Measurements from ENCODE around the gene TEAD1. TPM values are rescaled to one million over a fixed set of nuclear protein-coding genes. Genes with fewer than 3 reads are reported as not detected.

Gene TEAD1
- total RNA-seq, 2 experiments from 2014 or later = 0.25 to 0.83 TPM

DNA sequence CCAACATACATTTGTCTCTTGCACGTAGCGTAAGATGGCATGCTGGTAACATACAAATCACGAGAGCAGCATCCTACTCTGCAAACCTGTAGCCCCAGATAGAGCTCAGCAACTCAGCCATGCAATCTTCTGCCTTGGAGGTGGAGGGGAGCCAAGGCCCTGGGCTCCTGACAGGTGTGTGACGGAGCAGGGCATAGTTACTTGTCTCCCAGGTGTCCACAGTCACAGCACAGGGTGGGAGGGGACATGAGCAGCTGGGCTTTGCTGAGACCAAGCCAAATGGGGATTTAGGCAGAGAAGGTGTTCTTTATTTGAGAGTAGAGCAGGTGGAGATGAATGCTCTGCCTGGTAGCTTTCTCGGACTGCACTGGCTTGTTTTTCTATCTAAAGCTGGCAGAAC is 111.7 kb downstream of the TEAD1 start:
- TF ChIP-seq, protein P1, sequence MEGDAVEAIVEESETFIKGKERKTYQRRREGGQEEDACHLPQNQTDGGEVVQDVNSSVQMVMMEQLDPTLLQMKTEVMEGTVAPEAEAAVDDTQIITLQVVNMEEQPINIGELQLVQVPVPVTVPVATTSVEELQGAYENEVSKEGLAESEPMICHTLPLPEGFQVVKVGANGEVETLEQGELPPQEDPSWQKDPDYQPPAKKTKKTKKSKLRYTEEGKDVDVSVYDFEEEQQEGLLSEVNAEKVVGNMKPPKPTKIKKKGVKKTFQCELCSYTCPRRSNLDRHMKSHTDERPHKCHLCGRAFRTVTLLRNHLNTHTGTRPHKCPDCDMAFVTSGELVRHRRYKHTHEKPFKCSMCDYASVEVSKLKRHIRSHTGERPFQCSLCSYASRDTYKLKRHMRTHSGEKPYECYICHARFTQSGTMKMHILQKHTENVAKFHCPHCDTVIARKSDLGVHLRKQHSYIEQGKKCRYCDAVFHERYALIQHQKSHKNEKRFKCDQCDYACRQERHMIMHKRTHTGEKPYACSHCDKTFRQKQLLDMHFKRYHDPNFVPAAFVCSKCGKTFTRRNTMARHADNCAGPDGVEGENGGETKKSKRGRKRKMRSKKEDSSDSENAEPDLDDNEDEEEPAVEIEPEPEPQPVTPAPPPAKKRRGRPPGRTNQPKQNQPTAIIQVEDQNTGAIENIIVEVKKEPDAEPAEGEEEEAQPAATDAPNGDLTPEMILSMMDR (IDR thresholded peaks at IDR 0.05) = no peak
- ChIA-PET CTCF (no interaction called here), POLR2A (interaction anchor here (0.7 kb wide), 1 partner anchor 422 kb away, joined by 3 read pairs; no protein-coding TSS in a partner anchor)
- intact Hi-C loops (cut with micrococcal nuclease) = no loop called here
- no peaks in the 10 kb centered on the region for H3K9me3 Mint-ChIP-seq
- no peak overlapping the region for H3K27ac Mint-ChIP-seq
- no peaks in the 10 kb centered on the region for H3K36me3 Mint-ChIP-seq (ENCODE audit: low read depth)
- DNase-seq = no peak
- no peaks in the 10 kb centered on the region for H3K4me1 Mint-ChIP-seq (ENCODE audit: low read depth)
- H3K4me3 Mint-ChIP-seq = no peak overlapping the region
- no peak for ATAC-seq
- peaks cover 5% of the 10 kb centered on the region for H3K27me3 Mint-ChIP-seq

DNA sequence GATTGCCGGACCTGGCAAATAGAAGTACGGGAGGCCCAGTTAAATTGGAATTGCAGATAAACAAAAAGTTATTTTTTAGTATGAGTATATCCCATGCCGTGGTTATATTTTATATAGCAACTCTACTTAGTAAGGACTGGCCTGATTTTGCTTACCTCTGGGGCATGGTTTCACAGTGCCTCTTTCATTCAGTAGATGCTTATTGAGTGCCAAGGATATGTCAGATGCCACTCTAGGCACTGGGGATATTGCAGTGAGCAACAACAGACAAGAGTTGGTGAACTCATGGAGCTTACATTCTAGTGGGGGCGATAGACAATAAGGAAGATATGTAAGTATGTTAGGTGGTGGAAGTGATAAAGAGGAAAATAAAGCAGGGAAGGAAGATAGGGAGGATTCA is 112.2 kb downstream of the TEAD1 start:
- Mint-ChIP-seq H3K4me3 (no peak overlapping the region), H3K36me3 (ENCODE audit: low read depth) (no peaks in the 10 kb centered on the region), H3K27ac (no peak overlapping the region), H3K4me1 (ENCODE audit: low read depth) (no peaks in the 10 kb centered on the region), H3K9me3 (no peaks in the 10 kb centered on the region), H3K27me3 (peaks cover 4% of the 10 kb centered on the region)
- POLR2A ChIA-PET = no interaction called here
- intact Hi-C loops (cut with micrococcal nuclease) = no loop called here
- TF ChIP-seq, protein P1 (IDR thresholded peaks at IDR 0.05) = no peak
- DNase-seq = no peak
- ATAC-seq = no peak
- CTCF ChIA-PET = no interaction called here

DNA sequence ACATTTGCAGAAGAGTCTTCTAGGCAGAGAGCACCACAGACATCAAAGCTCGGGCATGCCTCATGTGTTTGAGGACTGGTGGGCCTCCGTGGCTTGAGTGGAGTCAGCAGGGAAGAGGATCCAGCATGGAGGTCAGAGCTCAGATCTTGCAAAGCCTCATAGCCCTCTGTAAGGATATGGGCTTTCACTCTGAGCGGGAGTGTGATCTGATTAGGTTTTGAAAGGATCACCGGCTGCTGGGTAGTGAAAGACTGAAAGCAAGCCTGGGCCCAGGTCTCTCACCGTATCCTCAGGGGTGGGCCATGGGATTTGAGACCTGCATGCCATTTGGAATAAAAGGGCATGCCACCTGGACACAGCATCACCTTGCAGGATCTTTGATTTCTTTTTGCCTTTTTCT is 112.7 kb downstream of the TEAD1 start:
- ATAC-seq = no peak
- no peaks in the 10 kb centered on the region for H3K4me1 Mint-ChIP-seq (ENCODE audit: low read depth)

DNA sequence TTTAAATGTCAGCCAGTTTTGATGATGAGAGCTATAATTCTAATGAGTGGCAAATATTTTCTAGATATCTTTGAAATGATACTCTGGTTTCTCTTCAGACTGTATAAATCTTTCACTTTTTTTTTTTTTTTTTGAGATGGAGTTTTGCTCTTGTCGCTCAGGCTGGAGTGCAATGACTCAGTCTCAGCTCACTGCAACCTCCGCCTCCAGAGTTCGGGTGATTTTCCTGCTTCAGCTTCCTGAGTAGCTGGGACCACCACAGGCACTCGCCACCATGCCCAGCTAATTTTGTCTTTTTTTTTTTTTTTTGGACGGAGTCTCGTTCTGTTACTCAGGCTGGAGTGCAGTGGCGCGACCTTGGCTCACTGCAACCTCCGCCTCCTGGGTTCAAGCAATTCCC is 113.6 kb downstream of the TEAD1 start:
- no peak for DNase-seq
- POLR2A ChIA-PET = no interaction called here
- no peak for ATAC-seq
- intact Hi-C loops (cut with micrococcal nuclease) = no loop called here
- Mint-ChIP-seq H3K9me3 (no peaks in the 10 kb centered on the region), H3K4me1 (ENCODE audit: low read depth) (no peaks in the 10 kb centered on the region), H3K36me3 (ENCODE audit: low read depth) (no peaks in the 10 kb centered on the region), H3K4me3 (no peak overlapping the region), H3K27me3 (peaks cover 2% of the 10 kb centered on the region), H3K27ac (no peak overlapping the region)
- TF ChIP-seq, protein P1 (IDR thresholded peaks at IDR 0.05) = no peak
- CTCF ChIA-PET = no interaction called here

More for the DNA sequence above, 112.7 kb downstream of the TEAD1 start:
- H3K9me3 Mint-ChIP-seq = no peaks in the 10 kb centered on the region
- ChIA-PET CTCF (no interaction called here), POLR2A (no interaction called here)
- H3K27me3 Mint-ChIP-seq = peaks cover 2% of the 10 kb centered on the region
- no peak overlapping the region for H3K4me3 Mint-ChIP-seq
- H3K36me3 Mint-ChIP-seq (ENCODE audit: low read depth) = no peaks in the 10 kb centered on the region
- no peak overlapping the region for H3K27ac Mint-ChIP-seq
- intact Hi-C loops (cut with micrococcal nuclease) = no loop called here
- DNase-seq = no peak
- TF ChIP-seq, protein P1 (IDR thresholded peaks at IDR 0.05) = no peak

DNA sequence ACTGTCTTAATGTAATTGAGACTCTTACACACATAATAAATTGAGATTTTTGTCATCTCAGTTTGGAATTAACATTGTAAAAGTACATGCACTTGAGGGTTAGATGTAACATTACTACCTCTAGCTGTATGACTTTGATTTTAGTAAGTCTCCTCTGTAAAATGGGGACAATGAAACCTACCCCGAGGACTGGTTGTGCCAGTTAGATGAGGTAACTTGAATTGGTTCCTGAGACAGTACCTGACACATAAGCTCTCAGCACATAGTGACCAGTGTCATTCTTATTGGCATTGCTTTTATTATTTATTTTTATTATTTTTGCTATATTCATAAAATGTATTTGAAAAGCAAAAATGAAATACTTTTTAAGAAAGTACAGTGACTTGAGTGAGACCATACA is 114.8 kb downstream of the TEAD1 start:
- Mint-ChIP-seq H3K27me3 (peaks cover 2% of the 10 kb centered on the region), H3K4me1 (ENCODE audit: low read depth) (no peaks in the 10 kb centered on the region), H3K27ac (no peak overlapping the region), H3K36me3 (ENCODE audit: low read depth) (no peaks in the 10 kb centered on the region), H3K4me3 (no peak overlapping the region), H3K9me3 (no peaks in the 10 kb centered on the region)
- TF ChIP-seq, protein P1 (IDR thresholded peaks at IDR 0.05) = no peak
- ChIA-PET CTCF (no interaction called here), POLR2A (no interaction called here)
- DNase-seq (no peak), ATAC-seq (no peak)
- intact Hi-C loops (cut with micrococcal nuclease) = no loop called here
